Kidney (tissue), 14 donors: ENCODE data around the gene DPYSL4. TPM values are rescaled to one million over a fixed set of nuclear protein-coding genes. Genes with fewer than 3 reads are reported as not detected.
"Not testable (repeated sequence)": the region's sequence is repeated elsewhere in the genome, so short reads cannot be mapped to it uniquely, and the experiment has no call there.

Source experiments
- DNase-seq, 5 donors: peaks; one replicate each; pipeline ENCODE4 v3.0.0-alpha.2; 2013 to 2020
- FAIRE-seq: peaks from 2 replicates; lab custom pipeline; 2012; peaks lifted over from hg19 to GRCh38; lab: Jason Lieb, UNC
- H3K27ac ChIP-seq, 2 donors: one replicate each; pipeline ENCODE4 v1.7.0; 2013; ENCODE audit warnings: low read depth in 2 of 2, low read length in 2 of 2, inconsistent platforms in 1 of 2
- H3K27me3 ChIP-seq: one replicate; pipeline ENCODE4 v1.7.1; 2013; ENCODE audit warnings: low read length, inconsistent platforms; ENCODE audit not compliant: control insufficient read depth, insufficient read depth
- H3K36me3 ChIP-seq, 3 donors: one replicate each; pipeline versions ENCODE4 v1.7.0 to v1.7.1; 2013; ENCODE audit warnings: low read length in 3 of 3, control low read depth in 1 of 3, inconsistent platforms in 1 of 3; ENCODE audit not compliant: insufficient read depth in 3 of 3, control insufficient read depth in 2 of 3
- H3K4me1 ChIP-seq, 3 donors: one replicate each; pipeline versions ENCODE4 v1.7.0 to v1.7.1; 2013; ENCODE audit warnings: low read length in 3 of 3, inconsistent platforms in 1 of 3, low read depth in 1 of 3; ENCODE audit not compliant: control insufficient read depth in 2 of 3, insufficient read depth in 2 of 3
- H3K4me3 ChIP-seq, 3 donors: one replicate each; pipeline versions ENCODE4 v1.7.0 to v1.8.1; 2013; ENCODE audit warnings: low read length in 3 of 3, control low read depth in 1 of 3, inconsistent platforms in 1 of 3
- H3K9ac ChIP-seq, 3 donors: one replicate each; pipeline versions ENCODE4 v1.7.0 to v1.7.1; 2013; ENCODE audit warnings: low read length in 3 of 3, control low read depth in 1 of 3, inconsistent platforms in 1 of 3
- H3K9me3 ChIP-seq, 3 donors: one replicate each; pipeline versions ENCODE4 v1.7.0 to v1.7.1; 2013; ENCODE audit warnings: low read length in 3 of 3, control low read depth in 1 of 3, inconsistent platforms in 1 of 3; ENCODE audit not compliant: control insufficient read depth in 2 of 3, insufficient read depth in 1 of 3
- intact Hi-C: fragments of 100-400 bp; cut with DNase I; formaldehyde crosslinking; loops from one replicate; pipeline ENCODE4 v1.11.1; 2022
- polyA plus RNA-seq: library from polyadenylated mRNA; stranded (reverse); fragments of 350-450 nt; fragmentation: Illumina TruSeq; extraction: RNeasy Lipid Tissue Mini Kit (QIAGEN cat#74804); gene quantifications from one replicate; pipeline ENCODE4 v1.2.3, GENCODE V29; 2014; ENCODE audit warnings: low read depth, low replicate concordance; ENCODE audit not compliant: insufficient read depth
- total RNA-seq: library from RNA; stranded (reverse); fragmentation: NEBNext Ultra II Directional; extraction: Animal tissue kit (Norgen Biotek cat#: 25700); gene quantifications from one replicate; pipeline ENCODE4 v1.2.1, GENCODE V29; 2021
- TF ChIP-seq, protein P1 (sequence below): IDR thresholded peaks from 3 replicates; pipeline ENCODE4 v1.5.1; 2012; ENCODE audit warnings: mild to moderate bottlenecking, moderate library complexity, borderline replicate concordance; ENCODE audit not compliant: insufficient read depth; ENCODE audit errors: extremely low read depth
- donor health status: control.
- donor health status: control.
- donor health status: control.
- donor health status: control.
- donor health status: control.
- donor health status: DM: yes; HTN: yes; CAD: no.
- donor health status: Normal renal cell carcinoma (clear cell type).

DPYSL4 gene
- total and polyA plus RNA-seq, 2 donors from 2014 or later: 0.60 TPM; not detected in 1

DNA sequence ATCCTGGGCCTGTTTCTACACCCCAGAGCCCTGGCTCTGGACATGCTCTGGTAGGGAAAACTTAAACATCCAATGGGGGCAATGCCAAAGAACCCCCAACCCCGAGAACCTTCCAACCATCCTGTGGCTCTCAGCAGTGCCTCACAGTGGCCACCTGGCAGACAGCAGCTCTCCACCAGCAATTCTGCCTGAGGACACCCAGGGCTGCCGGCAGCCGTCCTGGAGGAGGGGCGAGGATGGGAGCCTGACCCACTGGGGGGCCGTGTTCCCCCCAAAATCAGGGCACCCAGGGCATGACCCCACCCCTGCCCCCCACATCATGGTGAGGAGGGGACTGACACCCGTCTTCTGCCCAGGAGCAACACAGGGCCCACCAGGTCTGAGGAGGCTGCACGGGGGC lies 32.7 kb downstream of the DPYSL4 start:
- Histone ChIP-seq H3K9ac (no peak overlapping the region), H3K4me3 (no peak overlapping the region), H3K36me3 (no peaks in the 10 kb centered on the region), H3K27me3 (no peaks in the 10 kb centered on the region), H3K27ac (no peak overlapping the region), H3K4me1 (peaks cover 0 to 5% (median 0%) of the 10 kb centered on the region in 3 donors), H3K9me3 (peaks cover 0 to under 1% (median 0%) of the 10 kb centered on the region in 3 donors)
- intact Hi-C loops: no loop called here
- DNase-seq (peak in 1 of 5 donors; percentile 51), FAIRE-seq (no peak)
- TF ChIP-seq, protein P1, sequence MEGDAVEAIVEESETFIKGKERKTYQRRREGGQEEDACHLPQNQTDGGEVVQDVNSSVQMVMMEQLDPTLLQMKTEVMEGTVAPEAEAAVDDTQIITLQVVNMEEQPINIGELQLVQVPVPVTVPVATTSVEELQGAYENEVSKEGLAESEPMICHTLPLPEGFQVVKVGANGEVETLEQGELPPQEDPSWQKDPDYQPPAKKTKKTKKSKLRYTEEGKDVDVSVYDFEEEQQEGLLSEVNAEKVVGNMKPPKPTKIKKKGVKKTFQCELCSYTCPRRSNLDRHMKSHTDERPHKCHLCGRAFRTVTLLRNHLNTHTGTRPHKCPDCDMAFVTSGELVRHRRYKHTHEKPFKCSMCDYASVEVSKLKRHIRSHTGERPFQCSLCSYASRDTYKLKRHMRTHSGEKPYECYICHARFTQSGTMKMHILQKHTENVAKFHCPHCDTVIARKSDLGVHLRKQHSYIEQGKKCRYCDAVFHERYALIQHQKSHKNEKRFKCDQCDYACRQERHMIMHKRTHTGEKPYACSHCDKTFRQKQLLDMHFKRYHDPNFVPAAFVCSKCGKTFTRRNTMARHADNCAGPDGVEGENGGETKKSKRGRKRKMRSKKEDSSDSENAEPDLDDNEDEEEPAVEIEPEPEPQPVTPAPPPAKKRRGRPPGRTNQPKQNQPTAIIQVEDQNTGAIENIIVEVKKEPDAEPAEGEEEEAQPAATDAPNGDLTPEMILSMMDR: no peak

DNA sequence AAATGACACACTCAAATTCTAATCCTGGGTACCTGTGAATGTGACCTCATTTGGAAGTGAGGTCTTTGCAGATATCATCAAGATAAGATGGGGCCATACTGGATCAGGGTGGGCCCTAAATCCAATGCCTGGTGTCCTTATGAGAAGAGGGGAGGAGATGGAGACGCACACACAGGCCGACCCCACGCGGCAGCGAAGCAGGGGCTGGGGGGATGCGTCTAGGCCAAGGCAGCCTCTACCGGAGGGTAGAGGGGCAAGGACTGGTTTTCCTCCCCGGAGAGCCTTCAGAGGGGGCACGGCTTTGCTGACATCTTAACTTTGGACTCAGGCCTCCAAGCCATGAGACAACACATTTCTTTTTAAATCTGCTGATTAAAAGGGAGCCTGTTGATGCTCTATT lies 33.3 kb downstream of the DPYSL4 start:
- intact Hi-C loops: loop anchor here (10.0 kb wide), 1 partner anchor 135 kb away; no protein-coding TSS in a partner anchor
- Histone ChIP-seq H3K9ac (no peak overlapping the region), H3K36me3 (no peaks in the 10 kb centered on the region), H3K27ac (no peak overlapping the region), H3K4me3 (no peak overlapping the region), H3K27me3 (no peaks in the 10 kb centered on the region), H3K9me3 (no peaks in the 10 kb centered on the region), H3K4me1 (peaks cover 0 to 5% (median 0%) of the 10 kb centered on the region in 3 donors)
- TF ChIP-seq, protein P1: no peak
- DNase-seq: peak in 1 of 5 donors; percentile 48
- no peak for FAIRE-seq

DNA sequence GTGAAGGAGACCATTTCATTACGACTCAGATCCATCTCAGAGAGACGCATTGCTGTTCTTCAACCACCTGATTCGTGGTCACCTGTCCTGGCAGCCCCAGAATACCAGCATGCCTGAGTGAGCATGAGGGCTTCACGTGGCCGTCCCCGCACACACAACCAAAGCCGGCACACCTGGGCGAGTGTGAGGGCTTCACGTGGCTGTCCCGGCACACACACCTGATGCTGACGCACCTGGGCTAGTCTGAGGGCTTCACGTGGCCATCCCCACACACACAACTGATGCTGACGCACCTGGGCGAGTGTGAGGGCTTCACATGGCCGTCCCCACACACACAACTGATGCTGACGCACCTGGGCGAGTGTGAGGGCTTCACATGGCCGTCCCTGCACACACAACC lies 34.2 kb downstream of the DPYSL4 start:
- not testable (repeated sequence) for H3K27ac ChIP-seq, FAIRE-seq, H3K27me3 ChIP-seq, H3K9me3 ChIP-seq, H3K9ac ChIP-seq, H3K4me3 ChIP-seq, H3K4me1 ChIP-seq, H3K36me3 ChIP-seq
- intact Hi-C loops: loop anchor here (10.0 kb wide), 1 partner anchor 134 kb away; no protein-coding TSS in a partner anchor
- DNase-seq: peak in 1 of 5 donors; percentile 66

DNA sequence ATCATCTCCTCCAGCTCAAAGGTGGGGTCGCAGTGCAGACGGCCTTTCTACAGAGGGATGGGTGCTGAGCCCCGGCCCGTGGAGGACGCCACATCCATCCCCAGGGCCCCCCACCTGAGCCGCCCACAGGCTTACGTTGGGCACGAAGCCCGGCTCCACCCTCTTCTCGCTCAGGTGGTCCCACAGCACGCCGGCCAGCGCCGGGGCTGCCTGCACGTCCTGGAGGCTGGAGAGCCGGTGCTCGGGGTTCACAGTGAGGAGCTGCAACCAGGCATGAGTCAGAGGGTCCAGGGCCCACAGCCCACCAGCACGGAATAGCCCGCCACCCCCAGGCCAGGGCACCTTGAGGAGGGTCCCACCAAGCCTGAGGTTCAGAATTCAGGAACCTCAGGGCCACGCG lies 36.0 kb downstream of the DPYSL4 start:
- peaks cover 0 to 5% (median 0%) of the 10 kb centered on the region in 3 donors for H3K4me1 ChIP-seq
- H3K9me3 ChIP-seq: no peaks in the 10 kb centered on the region
- TF ChIP-seq, protein P1: no peak
- no peak overlapping the region for H3K27ac ChIP-seq
- intact Hi-C loops: loop anchor here (10.0 kb wide), 1 partner anchor 132 kb away; no protein-coding TSS in a partner anchor
- no peak overlapping the region for H3K9ac ChIP-seq
- H3K27me3 ChIP-seq: no peaks in the 10 kb centered on the region
- DNase-seq (peak in 1 of 5 donors; percentile 78), FAIRE-seq (no peak)
- H3K36me3 ChIP-seq: no peaks in the 10 kb centered on the region
- no peak overlapping the region for H3K4me3 ChIP-seq
